Stimulated activated CD8-positive, alpha-beta memory T cell treated with anti-CD3 and anti-CD28 coated beads, Interleukin-12 subunit alpha, Interleukin-12 subunit beta, amount 100 ng/mL, for 4 hours (primary cell): ENCODE results near the gene KRTAP1-5.
"Not testable (repeated sequence)": the region's sequence is repeated elsewhere in the genome, so short reads cannot be mapped to it uniquely, and the experiment has no call there.

Experiments used
- DNase-seq: peaks from one replicate; pipeline ENCODE4 v3.0.0-alpha.2; 2020; ENCODE audit warnings: low read depth

Gene KRTAP1-5

GRCh38 chr17:41048441-41048840 lies 21.4 kb upstream of the KRTAP1-5 start:
- no peak for DNase-seq

- not testable (repeated sequence) for DNase-seq
These were observed 19.9 kb upstream of the KRTAP1-5 start, which contains the start of gene KRTAP2-1 for GRCh38 chr17:41046735-41047465. Gene KRTAP2-1 (minus strand): TSS chr17:41047316. CDS start chr17:41047267, 49 bp downstream.

DNA sequence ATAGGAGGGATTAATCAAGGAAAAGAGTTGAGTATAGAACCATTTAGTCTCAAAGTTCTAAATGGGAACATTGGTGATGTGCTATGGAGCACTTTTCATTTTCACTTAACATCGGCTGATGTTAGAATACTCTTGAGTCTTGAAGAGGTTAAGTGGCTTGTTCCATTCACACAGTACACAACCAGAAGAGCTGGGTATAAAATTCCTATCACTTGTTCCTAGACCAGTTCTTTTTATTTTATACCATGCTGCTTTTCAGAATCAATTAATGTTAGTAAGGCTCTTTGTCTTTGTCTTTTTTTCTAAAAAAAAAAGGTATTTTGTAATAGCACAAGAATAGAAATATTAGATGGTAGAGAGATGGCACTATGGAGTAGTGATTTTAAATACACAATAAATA lies 15.9 kb upstream of the KRTAP1-5 start:
- no peak for DNase-seq

DNA sequence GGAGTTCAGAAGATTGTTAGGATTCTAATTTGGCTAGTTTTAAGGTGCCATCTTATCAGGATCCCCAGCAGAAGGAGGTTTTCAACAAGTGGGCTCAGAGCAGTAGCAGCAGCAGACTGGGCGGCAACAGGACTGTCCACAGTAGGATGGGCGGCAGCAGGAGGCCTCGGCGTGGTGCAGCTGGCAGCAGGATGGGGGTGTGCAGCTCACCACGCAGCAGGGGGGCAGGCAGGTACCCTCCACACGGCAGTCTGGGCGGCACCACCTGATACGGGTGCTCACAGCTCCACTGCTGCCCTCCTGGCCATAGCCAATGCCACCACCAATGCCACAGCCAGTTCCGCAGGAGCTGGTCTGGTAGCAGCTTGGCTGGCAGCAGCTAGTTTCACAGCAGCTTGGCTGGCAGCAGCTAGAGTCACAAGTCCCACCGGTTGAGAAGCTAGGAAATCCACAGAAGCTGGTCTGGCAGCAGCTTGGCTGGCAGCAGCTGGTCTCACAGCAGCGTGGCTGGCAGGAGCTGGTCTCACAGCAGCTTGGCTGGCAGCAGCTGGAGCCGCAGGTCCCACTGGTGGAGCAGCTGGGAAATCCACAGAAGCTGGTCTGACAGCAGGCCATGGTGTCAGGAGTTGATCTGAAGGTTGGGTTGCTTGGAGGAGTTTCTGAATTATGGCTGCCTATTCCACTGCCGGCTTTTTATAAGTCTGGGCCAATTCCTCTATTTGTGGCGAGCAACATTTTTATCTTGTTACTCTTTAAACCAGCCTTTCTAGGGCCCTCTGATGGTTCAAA lies 14.0 kb upstream of the KRTAP1-5 start, which contains the start of gene KRTAP1-1:
KRTAP1-1 (minus strand) TSS at position 668 of the 789 bp plus-strand sequence; CDS start at position 615, 53 bp downstream.
- not testable (repeated sequence) for DNase-seq

GRCh38 chr17:41037853-41038350 lies 10.9 kb upstream of the KRTAP1-5 start:
- DNase-seq: no peak

GRCh38 chr17:41034346-41034935 lies 7.4 kb upstream of the KRTAP1-5 start, which contains the start of gene KRTAP1-3:
Gene KRTAP1-3 (minus strand): TSS chr17:41034874. CDS start chr17:41034821, 53 bp downstream.
- DNase-seq: not testable (repeated sequence)

GRCh38 chr17:41029633-41030245 lies 2.7 kb upstream of the KRTAP1-5 start, which contains the start of gene KRTAP1-4:
Gene KRTAP1-4 (minus strand): TSS chr17:41030195. CDS start chr17:41030078, 117 bp downstream.
- DNase-seq: no peak

- DNase-seq: no peak
These were observed 2.3 kb downstream of the KRTAP1-5 start for GRCh38 chr17:41024697-41025096.

DNA sequence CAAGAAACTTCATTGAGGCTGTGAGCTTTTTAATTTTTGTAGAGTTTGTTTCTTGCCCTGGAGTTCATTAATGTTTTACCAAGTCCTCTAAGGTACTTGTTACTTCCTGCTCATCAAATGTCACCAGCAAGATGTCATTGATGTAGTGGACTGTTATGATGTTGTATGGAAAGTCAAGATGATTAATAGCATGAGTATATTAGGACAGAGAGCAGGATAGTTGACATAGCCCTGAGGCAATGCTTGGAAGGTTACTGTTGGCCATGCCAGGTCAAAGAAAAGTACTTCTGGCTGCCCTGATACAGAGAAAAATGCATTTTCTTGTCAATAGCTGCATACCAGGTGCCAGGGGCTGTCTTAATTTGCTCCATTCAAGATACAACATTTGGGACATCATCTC lies 6.7 kb downstream of the KRTAP1-5 start:
- DNase-seq: no peak

- no peak for DNase-seq
These were observed 7.6 kb downstream of the KRTAP1-5 start for GRCh38 chr17:41019415-41019814.

DNA sequence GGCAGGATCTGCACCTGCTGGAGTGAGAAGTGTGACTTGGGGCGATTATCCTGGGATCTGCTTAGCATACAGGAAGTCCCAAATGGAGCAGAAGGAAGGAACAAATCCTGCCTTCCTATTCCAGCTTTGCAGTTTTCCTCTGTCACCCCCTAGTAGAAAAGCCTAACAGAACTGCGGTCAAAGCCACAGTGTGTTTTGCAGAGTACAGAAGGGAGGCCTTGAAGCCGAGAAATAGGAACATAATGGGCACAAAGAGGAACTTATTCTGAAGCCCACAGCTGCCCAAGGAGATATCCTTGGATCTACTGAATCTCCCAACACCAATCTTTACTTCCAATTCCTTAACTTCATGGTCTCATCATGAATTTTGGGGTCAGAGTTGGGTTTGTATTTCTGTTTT lies 8.5 kb downstream of the KRTAP1-5 start:
- no peak for DNase-seq

DNA sequence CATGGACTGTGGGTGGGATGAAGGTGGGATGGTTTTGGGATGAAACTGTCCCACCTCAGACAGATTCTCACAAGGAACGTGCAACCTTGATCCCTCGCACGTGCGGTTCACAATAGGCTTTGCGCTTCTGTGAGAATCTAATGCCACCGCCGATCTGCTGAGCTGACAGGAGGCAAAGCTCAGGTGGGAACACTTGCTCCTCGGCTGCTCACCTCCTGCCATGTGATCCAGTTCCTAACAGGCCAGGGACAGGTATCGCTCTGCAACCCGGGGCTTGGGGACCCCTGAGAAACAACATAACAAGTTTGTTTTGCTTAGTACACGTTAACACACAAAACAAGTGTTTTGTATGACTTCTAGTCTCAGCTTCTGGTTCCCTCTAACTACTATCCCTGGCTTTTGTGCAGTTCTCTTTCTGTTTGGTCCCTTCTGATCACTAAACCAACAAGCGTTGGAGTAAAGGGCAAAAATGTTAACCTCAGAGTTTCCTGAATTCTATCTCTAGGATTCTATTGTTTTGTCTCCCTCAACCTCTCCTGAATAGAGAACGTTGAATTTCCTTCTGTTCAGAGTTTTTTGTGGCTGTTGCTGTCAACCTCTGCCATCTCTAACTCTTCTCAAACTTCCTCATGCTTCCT lies 10.3 kb downstream of the KRTAP1-5 start:
- DNase-seq: no peak

DNA sequence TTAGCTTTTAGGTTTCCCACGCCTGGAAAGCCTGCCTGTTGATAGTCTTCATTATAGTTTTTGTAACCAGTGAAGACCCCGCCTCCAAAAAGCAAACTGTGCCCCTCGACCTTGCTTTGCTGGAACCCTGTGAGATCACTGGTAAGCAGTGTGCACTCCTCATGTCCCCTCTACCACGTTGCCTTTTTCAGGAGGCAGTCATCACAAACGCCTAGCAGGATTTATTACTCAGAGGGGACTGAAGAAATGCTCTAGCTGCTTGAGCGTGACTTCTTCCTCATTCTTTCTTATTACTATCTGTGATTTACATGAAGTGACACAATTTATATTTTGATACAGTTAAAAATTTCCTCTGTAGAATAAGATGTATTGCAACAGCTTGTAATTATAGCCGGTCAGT lies 11.6 kb downstream of the KRTAP1-5 start:
- DNase-seq: no peak

DNA sequence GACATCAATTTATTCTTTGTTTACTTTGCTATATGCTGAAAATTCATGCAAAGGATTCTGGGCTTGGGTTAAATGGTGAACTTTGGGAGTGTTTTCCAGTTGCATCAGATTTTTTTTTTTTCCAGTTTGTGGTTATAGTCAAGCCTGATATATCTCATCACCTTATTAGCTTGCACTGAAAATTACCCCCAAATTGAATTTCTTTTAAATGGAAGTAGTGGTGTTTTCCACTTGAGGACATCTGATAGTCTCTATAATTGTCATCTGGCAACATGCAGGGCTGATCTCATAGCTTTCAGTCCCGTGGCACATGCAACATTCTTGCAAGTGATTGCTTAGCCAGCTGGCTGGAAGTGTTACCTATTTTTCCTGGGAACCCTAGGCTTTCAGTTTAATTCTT lies 13.4 kb downstream of the KRTAP1-5 start:
- DNase-seq: no peak

- no peak for DNase-seq
These were observed 13.8 kb downstream of the KRTAP1-5 start for GRCh38 chr17:41013181-41013580.

GRCh38 chr17:41012326-41013120 lies 14.5 kb downstream of the KRTAP1-5 start:
- DNase-seq: no peak

DNA sequence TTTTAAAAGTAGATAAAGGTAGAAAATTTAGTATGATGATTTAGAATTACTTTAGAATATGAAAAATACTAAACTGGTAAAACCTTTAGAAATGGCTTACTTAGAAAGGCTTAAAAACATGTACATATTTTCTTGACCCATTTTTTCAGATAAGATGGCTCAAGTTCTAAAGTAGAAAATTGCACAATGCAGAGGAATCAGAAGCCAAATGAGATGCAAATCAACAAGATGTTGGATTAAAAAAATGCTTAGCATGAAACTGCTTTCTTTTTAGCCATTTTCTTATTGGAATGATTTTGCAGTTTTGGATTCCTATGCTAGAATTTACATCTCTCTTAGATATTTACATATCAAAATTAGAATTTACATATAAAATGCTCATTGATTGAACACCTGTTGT lies 16.6 kb downstream of the KRTAP1-5 start:
- DNase-seq: no peak

- no peak for DNase-seq
These were observed 17.1 kb downstream of the KRTAP1-5 start for GRCh38 chr17:41009936-41010335.

DNA sequence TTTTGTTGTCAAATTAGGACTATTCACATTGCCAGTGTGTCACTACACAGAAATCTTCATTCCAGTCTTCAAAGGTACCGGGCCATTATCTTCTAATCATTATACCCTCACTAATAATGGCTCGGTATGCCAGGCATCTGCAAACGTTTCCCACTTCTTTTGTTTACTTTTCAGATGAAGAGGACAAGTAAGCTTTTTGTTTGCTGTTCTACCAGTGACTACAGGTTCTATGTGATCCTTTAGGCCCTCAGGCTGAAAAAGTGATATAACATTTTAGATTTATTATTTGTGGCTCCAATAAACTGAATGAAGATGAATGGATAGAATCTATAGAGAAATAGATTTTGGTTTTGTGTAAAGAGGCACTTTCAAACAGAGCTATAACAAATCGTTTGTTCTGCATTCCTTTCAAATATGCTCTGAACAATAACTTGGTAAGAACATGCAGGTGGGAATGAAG lies 17.7 kb downstream of the KRTAP1-5 start:
- no peak for DNase-seq

- no peak for DNase-seq
These were observed 18.2 kb downstream of the KRTAP1-5 start, which contains the start of gene KRTAP3-1 for GRCh38 chr17:41008811-41009210. Gene KRTAP3-1 (minus strand): TSS chr17:41009128. CDS start chr17:41009074, 54 bp downstream.
